Measurements from ENCODE around the gene ACACB.

The ACACB gene

GRCh38 chr12:109115758-109116610 lies at the start of gene ACACB:
TSS of gene ACACB (plus strand) at chr12:109116587. CDS start at chr12:109139406, 22,819 bp downstream.
- no peak for DNase-seq (ENCODE audit: low read depth in 2 of 2)

GRCh38 chr12:109069307-109070271 lies 46.8 kb upstream of the ACACB start:
- DNase-seq (ENCODE audit: low read depth in 2 of 2) = no peak

GRCh38 chr12:109074866-109075265 lies 41.5 kb upstream of the ACACB start:
- DNase-seq (ENCODE audit: low read depth in 2 of 2) = no peak

GRCh38 chr12:109082751-109083150 lies 33.6 kb upstream of the ACACB start:
- DNase-seq (ENCODE audit: low read depth in 2 of 2) = no peak

- DNase-seq (ENCODE audit: low read depth in 2 of 2) = no peak
These were observed 32.0 kb upstream of the ACACB start for GRCh38 chr12:109084425-109084824.

GRCh38 chr12:109085590-109085989 lies 30.8 kb upstream of the ACACB start:
- DNase-seq (ENCODE audit: low read depth in 2 of 2) = no peak

- no peak for DNase-seq (ENCODE audit: low read depth in 2 of 2)
These were observed 29.1 kb upstream of the ACACB start for GRCh38 chr12:109087250-109087649.

- no peak for DNase-seq (ENCODE audit: low read depth in 2 of 2)
These were observed 27.6 kb upstream of the ACACB start for GRCh38 chr12:109088818-109089217.

GRCh38 chr12:109089683-109090082 lies 26.7 kb upstream of the ACACB start:
- DNase-seq (ENCODE audit: low read depth in 2 of 2) = no peak

- DNase-seq (ENCODE audit: low read depth in 2 of 2) = no peak
These were observed 23.8 kb upstream of the ACACB start for GRCh38 chr12:109092497-109093021.

GRCh38 chr12:109093022-109093918 lies 23.1 kb upstream of the ACACB start, which contains the start of gene ALKBH2:
TSS of gene ALKBH2 (minus strand) at chr12:109093472. CDS start at chr12:109092786, 686 bp downstream.
- DNase-seq (ENCODE audit: low read depth in 2 of 2) = peak; percentile 86 to 92

- no peak for DNase-seq (ENCODE audit: low read depth in 2 of 2)
These were observed 19.3 kb upstream of the ACACB start for GRCh38 chr12:109097140-109097434.

- DNase-seq (ENCODE audit: low read depth in 2 of 2) = peak; percentile 92 to 95
These were observed 18.8 kb upstream of the ACACB start, which contains the start of gene UNG for GRCh38 chr12:109097435-109098182. TSS of gene UNG (plus strand) at chr12:109097597. CDS start at chr12:109097680, 83 bp downstream.

- no peak for DNase-seq (ENCODE audit: low read depth in 2 of 2)
These were observed 18.2 kb upstream of the ACACB start for GRCh38 chr12:109098183-109098604.

GRCh38 chr12:109098651-109099050 lies 17.7 kb upstream of the ACACB start:
- no peak for DNase-seq (ENCODE audit: low read depth in 2 of 2)

GRCh38 chr12:109099431-109100020 lies 16.9 kb upstream of the ACACB start:
- no peak for DNase-seq (ENCODE audit: low read depth in 2 of 2)

- no peak for DNase-seq (ENCODE audit: low read depth in 2 of 2)
These were observed 15.6 kb upstream of the ACACB start for GRCh38 chr12:109100741-109101140.

GRCh38 chr12:109102491-109102890 lies 13.9 kb upstream of the ACACB start:
- DNase-seq (ENCODE audit: low read depth in 2 of 2) = no peak

- DNase-seq (ENCODE audit: low read depth in 2 of 2) = no peak
These were observed 11.2 kb upstream of the ACACB start for GRCh38 chr12:109105176-109105575.
